K562 (cell line): ENCODE data around the gene CMTM4. TPM values are rescaled to one million over a fixed set of nuclear protein-coding genes. Genes with fewer than 3 reads are reported as not detected.

ENCODE experiments used
- ATF7 ChIP-seq: fragments of 450-650 bp; IDR thresholded peaks from 2 replicates; pipeline ENCODE4 v1.7.1; 2014; ENCODE audit warnings: mild to moderate bottlenecking, moderate library complexity
- JUN ChIP-seq, 2 experiments: sonication (generic) in 1 of 2; formaldehyde crosslinking in 1 of 2; IDR thresholded peaks; 2 replicates each; pipeline versions ENCODE4 v1.6.1 to v1.8.0; 2012 to 2022; ENCODE audit warnings: borderline replicate concordance in 2 of 2, mild to moderate bottlenecking in 2 of 2, improper control_type of control experiment in 1 of 2, low read depth in 1 of 2, low read length in 1 of 2, missing genetic modification reagents in 1 of 2
- MTF1 ChIP-seq: fragments of 250-450 bp; sonication (Bioruptor Pico); IDR thresholded peaks from 2 replicates; pipeline ENCODE4 v1.9.0; 2021; ENCODE audit warnings: moderate library complexity, mild to moderate bottlenecking, inconsistent platforms, borderline replicate concordance
- MXI1 ChIP-seq: IDR thresholded peaks from 2 replicates; pipeline ENCODE4 v1.6.1; 2011; ENCODE audit warnings: low read depth, mild to moderate bottlenecking, improper control_type of control experiment, low read length
- MYBL2 ChIP-seq, 2 experiments: fragments of 450-650 bp in 1 of 2; sonication (generic) in 1 of 2; formaldehyde crosslinking in 1 of 2; IDR thresholded peaks; 2 replicates each; pipeline versions ENCODE4 v1.6.1 to v1.8.1; 2017 to 2022; ENCODE audit warnings: borderline replicate concordance in 1 of 2, inconsistent platforms in 1 of 2, low read depth in 1 of 2, mild to moderate bottlenecking in 1 of 2, missing genetic modification reagents in 1 of 2, moderate library complexity in 1 of 2
- POLR2A ChIP-seq: fragments of 450-650 bp; conservative IDR thresholded peaks from 2 replicates; pipeline ENCODE4 v1.6.1; 2016
- RHOXF2B ChIP-seq: fragments of 250-450 bp; sonication (Bioruptor Pico); conservative IDR thresholded peaks from 2 replicates; pipeline ENCODE4 v1.5.1; 2021
- SAFB2 ChIP-seq: fragments of 200-400 bp; formaldehyde crosslinking; IDR thresholded peaks from 2 replicates; pipeline ENCODE4 v1.6.1; 2018; ENCODE audit warnings: borderline replicate concordance, low read length, low read depth, moderate library complexity; ENCODE audit not compliant: severe bottlenecking
- SP2 ChIP-seq: IDR thresholded peaks from 2 replicates; pipeline ENCODE4 v1.6.1; 2011; ENCODE audit warnings: mild to moderate bottlenecking, low read depth, low read length, moderate library complexity; ENCODE audit not compliant: poor library complexity, severe bottlenecking; ENCODE audit errors: extremely low read depth
- SREBF2 ChIP-seq: sonication (generic); formaldehyde crosslinking; IDR thresholded peaks from 2 replicates; pipeline ENCODE4 v1.4.0; 2020; ENCODE audit warnings: mild to moderate bottlenecking, missing genetic modification reagents
- XRCC5 ChIP-seq: fragments of 200-400 bp; formaldehyde crosslinking; IDR thresholded peaks from 2 replicates; pipeline ENCODE4 v1.6.1; 2017; ENCODE audit warnings: low read depth, mild to moderate bottlenecking, low read length
- ZKSCAN8 ChIP-seq: fragments of 200-800 bp; sonication (Bioruptor generic); IDR thresholded peaks from 2 replicates; pipeline ENCODE4 v1.6.1; 2016; ENCODE audit warnings: missing genetic modification characterization, missing compliant biosample characterization
- polyA plus RNA-seq, 8 experiments: library from polyadenylated mRNA; depleted of rRNA in 4 of 8; stranded (reverse) in 5 of 8; unstranded in 3 of 8; fragments of >200 nt; fragmentation: Nextera tagmentation in 2 of 8; fragmentation: Illumina TruSeq in 1 of 8; extraction: Ambion mirVana in 2 of 8; extraction: Trizol in 1 of 8; gene quantifications; 2 replicates each; pipeline versions ENCODE4 v1.2.1 to v1.2.3, GENCODE V29; 2011 to 2014; ENCODE audit warnings: inconsistent platforms in 1 of 8, missing spikeins in 1 of 8
- total RNA-seq, 7 experiments: library from RNA; depleted of rRNA in 6 of 7; stranded (reverse); fragments of >200 nt in 6 of 7; fragmentation: Illumina TruSeq in 2 of 7; extraction: Trizol in 2 of 7; gene quantifications; 2 replicates each; pipeline versions ENCODE4 v1.2.1 to v1.2.3, GENCODE V29; 2011 to 2021; ENCODE audit warnings: low replicate concordance in 1 of 7
- TF ChIP-seq, protein P1 (sequence below): fragments of 200-400 bp; formaldehyde crosslinking; IDR thresholded peaks from 2 replicates; pipeline ENCODE4 v1.6.1; 2017; ENCODE audit warnings: mild to moderate bottlenecking, low read depth, low read length, moderate library complexity
- TF ChIP-seq, protein P2 (sequence below), 3 experiments: IDR thresholded peaks in 2 of 3; conservative IDR thresholded peaks in 1 of 3; 2 replicates each; pipeline ENCODE4 v1.5.1; 2011 to 2012; ENCODE audit warnings: low read length in 3 of 3, mild to moderate bottlenecking in 3 of 3, control low read depth in 2 of 3, improper control_type of control experiment in 1 of 3, inconsistent platforms in 1 of 3, low read depth in 1 of 3, mixed read lengths in 1 of 3, moderate library complexity in 1 of 3; ENCODE audit not compliant: insufficient read depth in 2 of 3
- TF ChIP-seq, protein P3 (sequence below): fragments of 450-650 bp; IDR thresholded peaks from 2 replicates; pipeline ENCODE4 v1.6.1; 2016
- TF ChIP-seq, protein P4 (sequence below): sonication (generic); formaldehyde crosslinking; IDR thresholded peaks from 2 replicates; pipeline ENCODE4 v1.4.0; 2020; ENCODE audit warnings: mild to moderate bottlenecking, missing genetic modification reagents
- TF ChIP-seq, protein P5 (sequence below): sonication (generic); formaldehyde crosslinking; IDR thresholded peaks from 2 replicates; pipeline ENCODE4 v1.8.1; 2022; ENCODE audit warnings: missing genetic modification reagents

Gene CMTM4
- total and polyA plus RNA-seq, 9 of the 15 experiments (the other 6 are each of a cell fraction or from before 2014, with no cell fraction given): 2.0 to 21.3 (median 12.5) TPM

DNA sequence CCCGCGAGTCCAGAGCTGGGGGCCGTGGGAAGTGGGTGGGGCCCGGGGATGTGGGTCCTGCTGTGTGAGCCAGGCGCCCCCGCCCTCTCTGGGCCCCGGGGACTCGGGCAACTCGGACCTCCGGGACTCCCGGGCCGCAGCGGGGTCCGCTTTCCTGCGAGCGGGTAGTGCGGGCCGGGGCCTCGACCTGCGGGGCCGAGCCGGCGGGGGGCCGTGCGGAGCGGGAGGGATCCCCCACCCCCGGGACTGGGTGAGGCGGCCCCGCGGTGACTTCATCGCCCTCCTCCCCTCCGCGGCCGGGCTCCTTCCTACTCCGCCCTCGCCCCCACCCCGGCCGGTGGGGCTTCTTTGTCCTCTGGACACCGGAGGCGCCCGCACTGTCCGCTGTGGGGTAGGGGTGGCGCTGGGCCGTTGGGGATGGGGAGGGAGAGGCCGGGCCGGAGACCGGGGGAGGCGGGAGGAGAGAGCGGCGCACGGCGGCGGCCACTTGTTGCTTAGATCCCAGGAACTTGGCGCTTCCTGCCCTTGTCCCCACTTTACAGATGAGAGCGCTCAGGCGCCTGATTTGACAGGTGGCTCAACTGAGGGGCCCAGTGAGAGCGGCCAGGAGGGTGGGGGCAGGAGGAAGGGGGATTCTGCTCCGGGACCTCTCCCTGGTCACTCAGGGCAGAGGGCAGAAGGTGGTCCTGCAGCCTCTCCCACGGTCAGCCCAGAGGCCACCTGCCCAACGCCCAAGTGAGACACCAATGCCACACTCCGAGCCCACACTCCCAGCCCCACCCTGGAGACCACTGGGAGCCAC is 91.2 kb downstream of the CMTM4 start (continued):
- TF ChIP-seq, protein P1, sequence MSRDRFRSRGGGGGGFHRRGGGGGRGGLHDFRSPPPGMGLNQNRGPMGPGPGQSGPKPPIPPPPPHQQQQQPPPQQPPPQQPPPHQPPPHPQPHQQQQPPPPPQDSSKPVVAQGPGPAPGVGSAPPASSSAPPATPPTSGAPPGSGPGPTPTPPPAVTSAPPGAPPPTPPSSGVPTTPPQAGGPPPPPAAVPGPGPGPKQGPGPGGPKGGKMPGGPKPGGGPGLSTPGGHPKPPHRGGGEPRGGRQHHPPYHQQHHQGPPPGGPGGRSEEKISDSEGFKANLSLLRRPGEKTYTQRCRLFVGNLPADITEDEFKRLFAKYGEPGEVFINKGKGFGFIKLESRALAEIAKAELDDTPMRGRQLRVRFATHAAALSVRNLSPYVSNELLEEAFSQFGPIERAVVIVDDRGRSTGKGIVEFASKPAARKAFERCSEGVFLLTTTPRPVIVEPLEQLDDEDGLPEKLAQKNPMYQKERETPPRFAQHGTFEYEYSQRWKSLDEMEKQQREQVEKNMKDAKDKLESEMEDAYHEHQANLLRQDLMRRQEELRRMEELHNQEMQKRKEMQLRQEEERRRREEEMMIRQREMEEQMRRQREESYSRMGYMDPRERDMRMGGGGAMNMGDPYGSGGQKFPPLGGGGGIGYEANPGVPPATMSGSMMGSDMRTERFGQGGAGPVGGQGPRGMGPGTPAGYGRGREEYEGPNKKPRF: no peak
- TF ChIP-seq SREBF2 (CRISPR knock-in tag): no peak
- TF ChIP-seq, protein P2, sequence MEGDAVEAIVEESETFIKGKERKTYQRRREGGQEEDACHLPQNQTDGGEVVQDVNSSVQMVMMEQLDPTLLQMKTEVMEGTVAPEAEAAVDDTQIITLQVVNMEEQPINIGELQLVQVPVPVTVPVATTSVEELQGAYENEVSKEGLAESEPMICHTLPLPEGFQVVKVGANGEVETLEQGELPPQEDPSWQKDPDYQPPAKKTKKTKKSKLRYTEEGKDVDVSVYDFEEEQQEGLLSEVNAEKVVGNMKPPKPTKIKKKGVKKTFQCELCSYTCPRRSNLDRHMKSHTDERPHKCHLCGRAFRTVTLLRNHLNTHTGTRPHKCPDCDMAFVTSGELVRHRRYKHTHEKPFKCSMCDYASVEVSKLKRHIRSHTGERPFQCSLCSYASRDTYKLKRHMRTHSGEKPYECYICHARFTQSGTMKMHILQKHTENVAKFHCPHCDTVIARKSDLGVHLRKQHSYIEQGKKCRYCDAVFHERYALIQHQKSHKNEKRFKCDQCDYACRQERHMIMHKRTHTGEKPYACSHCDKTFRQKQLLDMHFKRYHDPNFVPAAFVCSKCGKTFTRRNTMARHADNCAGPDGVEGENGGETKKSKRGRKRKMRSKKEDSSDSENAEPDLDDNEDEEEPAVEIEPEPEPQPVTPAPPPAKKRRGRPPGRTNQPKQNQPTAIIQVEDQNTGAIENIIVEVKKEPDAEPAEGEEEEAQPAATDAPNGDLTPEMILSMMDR (IDR thresholded peaks at IDR 0.05 in 2 of 3, conservative IDR thresholded peaks at IDR 0.05 in 1 of 3; ENCODE audit: insufficient read depth in 2 of 3, low read depth in 1 of 3, low read length in 3 of 3): peak in 1 of 3 experiments; percentile 22; a peak in 1 of 6 replicates
- TF ChIP-seq RHOXF2B (CRISPR knock-in tag): no peak
- TF ChIP-seq, protein P3, sequence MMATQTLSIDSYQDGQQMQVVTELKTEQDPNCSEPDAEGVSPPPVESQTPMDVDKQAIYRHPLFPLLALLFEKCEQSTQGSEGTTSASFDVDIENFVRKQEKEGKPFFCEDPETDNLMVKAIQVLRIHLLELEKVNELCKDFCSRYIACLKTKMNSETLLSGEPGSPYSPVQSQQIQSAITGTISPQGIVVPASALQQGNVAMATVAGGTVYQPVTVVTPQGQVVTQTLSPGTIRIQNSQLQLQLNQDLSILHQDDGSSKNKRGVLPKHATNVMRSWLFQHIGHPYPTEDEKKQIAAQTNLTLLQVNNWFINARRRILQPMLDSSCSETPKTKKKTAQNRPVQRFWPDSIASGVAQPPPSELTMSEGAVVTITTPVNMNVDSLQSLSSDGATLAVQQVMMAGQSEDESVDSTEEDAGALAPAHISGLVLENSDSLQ: peak; percentile 28; the same call in 1 of the 2 replicates
- TF ChIP-seq, protein P4, sequence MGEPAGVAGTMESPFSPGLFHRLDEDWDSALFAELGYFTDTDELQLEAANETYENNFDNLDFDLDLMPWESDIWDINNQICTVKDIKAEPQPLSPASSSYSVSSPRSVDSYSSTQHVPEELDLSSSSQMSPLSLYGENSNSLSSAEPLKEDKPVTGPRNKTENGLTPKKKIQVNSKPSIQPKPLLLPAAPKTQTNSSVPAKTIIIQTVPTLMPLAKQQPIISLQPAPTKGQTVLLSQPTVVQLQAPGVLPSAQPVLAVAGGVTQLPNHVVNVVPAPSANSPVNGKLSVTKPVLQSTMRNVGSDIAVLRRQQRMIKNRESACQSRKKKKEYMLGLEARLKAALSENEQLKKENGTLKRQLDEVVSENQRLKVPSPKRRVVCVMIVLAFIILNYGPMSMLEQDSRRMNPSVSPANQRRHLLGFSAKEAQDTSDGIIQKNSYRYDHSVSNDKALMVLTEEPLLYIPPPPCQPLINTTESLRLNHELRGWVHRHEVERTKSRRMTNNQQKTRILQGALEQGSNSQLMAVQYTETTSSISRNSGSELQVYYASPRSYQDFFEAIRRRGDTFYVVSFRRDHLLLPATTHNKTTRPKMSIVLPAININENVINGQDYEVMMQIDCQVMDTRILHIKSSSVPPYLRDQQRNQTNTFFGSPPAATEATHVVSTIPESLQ (CRISPR knock-in tag): no peak
- TF ChIP-seq XRCC5: no peak
- TF ChIP-seq JUN (IDR thresholded peaks at IDR 0.05; ENCODE audit: borderline replicate concordance, low read depth, low read length): peak; percentile 18; the same call in 1 of the 2 replicates
- no peak for TF ChIP-seq JUN (CRISPR knock-in tag; IDR thresholded peaks at IDR 0.05; ENCODE audit: borderline replicate concordance)
- 0 out of 2 replicates have a peak, but pooled peaks have one; percentile 48 for TF ChIP-seq POLR2A
- TF ChIP-seq ATF7: peak; percentile 81; the same call in 1 of the 2 replicates
- TF ChIP-seq, protein P5, sequence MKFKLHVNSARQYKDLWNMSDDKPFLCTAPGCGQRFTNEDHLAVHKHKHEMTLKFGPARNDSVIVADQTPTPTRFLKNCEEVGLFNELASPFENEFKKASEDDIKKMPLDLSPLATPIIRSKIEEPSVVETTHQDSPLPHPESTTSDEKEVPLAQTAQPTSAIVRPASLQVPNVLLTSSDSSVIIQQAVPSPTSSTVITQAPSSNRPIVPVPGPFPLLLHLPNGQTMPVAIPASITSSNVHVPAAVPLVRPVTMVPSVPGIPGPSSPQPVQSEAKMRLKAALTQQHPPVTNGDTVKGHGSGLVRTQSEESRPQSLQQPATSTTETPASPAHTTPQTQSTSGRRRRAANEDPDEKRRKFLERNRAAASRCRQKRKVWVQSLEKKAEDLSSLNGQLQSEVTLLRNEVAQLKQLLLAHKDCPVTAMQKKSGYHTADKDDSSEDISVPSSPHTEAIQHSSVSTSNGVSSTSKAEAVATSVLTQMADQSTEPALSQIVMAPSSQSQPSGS: no peak
- peak; percentile 99 for TF ChIP-seq ZKSCAN8 (CRISPR knock-in tag)
- TF ChIP-seq SP2: no peak
- no peak for TF ChIP-seq MTF1 (CRISPR knock-in tag)
- TF ChIP-seq MYBL2 (IDR thresholded peaks at IDR 0.05; ENCODE audit: low read depth): no peak
- no peak for TF ChIP-seq MYBL2 (CRISPR knock-in tag; IDR thresholded peaks at IDR 0.05; ENCODE audit: borderline replicate concordance)
- no peak for TF ChIP-seq SAFB2
- no peak for TF ChIP-seq MXI1
